HUES6 (cell line): ENCODE measurements around the gene NUBPL.
"Not testable (repeated sequence)": the region's sequence is repeated elsewhere in the genome, so short reads cannot be mapped to it uniquely, and the experiment has no call there.

ENCODE experiments used
- H3K27ac ChIP-seq: 2 replicates; pipeline ENCODE4 v1.7.0; 2013; ENCODE audit warnings: low read depth, mild to moderate bottlenecking, low read length, inconsistent platforms
- H3K27me3 ChIP-seq: 2 replicates; pipeline ENCODE4 v1.6.1; 2013; ENCODE audit warnings: low read length; ENCODE audit not compliant: control insufficient read depth, insufficient read depth
- H3K36me3 ChIP-seq: 2 replicates; pipeline ENCODE4 v1.6.1; 2013; ENCODE audit warnings: low read length; ENCODE audit not compliant: control insufficient read depth, insufficient read depth
- H3K4me1 ChIP-seq: 2 replicates; pipeline ENCODE4 v1.6.1; 2013; ENCODE audit warnings: low read length; ENCODE audit not compliant: control insufficient read depth, insufficient read depth
- H3K4me3 ChIP-seq: 2 replicates; pipeline ENCODE4 v1.5.1; 2013; ENCODE audit warnings: low read depth, low read length
- H3K9ac ChIP-seq: one replicate; pipeline ENCODE4 v1.6.1; 2013; ENCODE audit warnings: mild to moderate bottlenecking, low read length
- H3K9me3 ChIP-seq: 2 replicates; pipeline ENCODE4 v1.6.1; 2013; ENCODE audit warnings: low read depth, low read length; ENCODE audit not compliant: control insufficient read depth, insufficient read depth

NUBPL gene

GRCh38 chr14:31811693-31812628, 250.8 kb downstream of the NUBPL start:
- H3K27ac ChIP-seq, H3K9me3 ChIP-seq, H3K4me1 ChIP-seq, H3K4me3 ChIP-seq, H3K9ac ChIP-seq, H3K27me3 ChIP-seq, H3K36me3 ChIP-seq: not testable (repeated sequence)

- not testable (repeated sequence) for H3K4me3 ChIP-seq, H3K9ac ChIP-seq, H3K9me3 ChIP-seq, H3K27me3 ChIP-seq, H3K4me1 ChIP-seq, H3K27ac ChIP-seq, H3K36me3 ChIP-seq
Measured at GRCh38 chr14:31813724-31814490, 252.7 kb downstream of the NUBPL start.

GRCh38 chr14:31819281-31819680, 258.1 kb downstream of the NUBPL start:
- H3K9ac ChIP-seq: no peak overlapping the region
- no peak overlapping the region for H3K4me3 ChIP-seq
- H3K4me1 ChIP-seq: no peaks in the 10 kb centered on the region
- no peaks in the 10 kb centered on the region for H3K36me3 ChIP-seq
- no peaks in the 10 kb centered on the region for H3K27me3 ChIP-seq
- no peaks in the 10 kb centered on the region for H3K9me3 ChIP-seq
- no peak overlapping the region for H3K27ac ChIP-seq

GRCh38 chr14:31825459-31825858, 264.3 kb downstream of the NUBPL start:
- Histone ChIP-seq H3K36me3 (no peaks in the 10 kb centered on the region), H3K4me1 (no peaks in the 10 kb centered on the region), H3K27ac (no peak overlapping the region), H3K4me3 (no peak overlapping the region), H3K9me3 (no peaks in the 10 kb centered on the region), H3K27me3 (no peaks in the 10 kb centered on the region), H3K9ac (no peak overlapping the region)

GRCh38 chr14:31827325-31827724, 266.1 kb downstream of the NUBPL start:
- Histone ChIP-seq H3K27ac (no peak overlapping the region), H3K36me3 (no peaks in the 10 kb centered on the region), H3K27me3 (no peaks in the 10 kb centered on the region), H3K4me1 (no peaks in the 10 kb centered on the region), H3K4me3 (no peak overlapping the region), H3K9ac (no peak overlapping the region), H3K9me3 (no peaks in the 10 kb centered on the region)

- Histone ChIP-seq H3K4me1 (no peaks in the 10 kb centered on the region), H3K4me3 (no peak overlapping the region), H3K9me3 (no peaks in the 10 kb centered on the region), H3K9ac (no peak overlapping the region), H3K36me3 (no peaks in the 10 kb centered on the region), H3K27ac (no peak overlapping the region), H3K27me3 (no peaks in the 10 kb centered on the region)
Measured at GRCh38 chr14:31828946-31829868, 268.0 kb downstream of the NUBPL start.

GRCh38 chr14:31834616-31835015, 273.4 kb downstream of the NUBPL start:
- Histone ChIP-seq H3K4me1 (no peaks in the 10 kb centered on the region), H3K36me3 (no peaks in the 10 kb centered on the region), H3K9ac (no peak overlapping the region), H3K9me3 (no peaks in the 10 kb centered on the region), H3K4me3 (no peak overlapping the region), H3K27me3 (no peaks in the 10 kb centered on the region), H3K27ac (no peak overlapping the region)

- no peaks in the 10 kb centered on the region for H3K9me3 ChIP-seq
- H3K4me1 ChIP-seq: no peaks in the 10 kb centered on the region
- no peak overlapping the region for H3K27ac ChIP-seq
- no peaks in the 10 kb centered on the region for H3K27me3 ChIP-seq
- H3K36me3 ChIP-seq: no peaks in the 10 kb centered on the region
- H3K4me3 ChIP-seq: no peak overlapping the region
- no peak overlapping the region for H3K9ac ChIP-seq
Measured at GRCh38 chr14:31835049-31835448, 273.8 kb downstream of the NUBPL start.

- no peaks in the 10 kb centered on the region for H3K36me3 ChIP-seq
- no peak overlapping the region for H3K4me3 ChIP-seq
- H3K27ac ChIP-seq: no peak overlapping the region
- H3K27me3 ChIP-seq: no peaks in the 10 kb centered on the region
- no peaks in the 10 kb centered on the region for H3K4me1 ChIP-seq
- no peak overlapping the region for H3K9ac ChIP-seq
- no peaks in the 10 kb centered on the region for H3K9me3 ChIP-seq
Measured at GRCh38 chr14:31837031-31837430, 275.8 kb downstream of the NUBPL start.

- Histone ChIP-seq H3K9me3 (no peaks in the 10 kb centered on the region), H3K4me1 (no peaks in the 10 kb centered on the region), H3K9ac (no peak overlapping the region), H3K4me3 (no peak overlapping the region), H3K27ac (no peak overlapping the region), H3K36me3 (no peaks in the 10 kb centered on the region), H3K27me3 (no peaks in the 10 kb centered on the region)
Measured at GRCh38 chr14:31842899-31843298, 281.7 kb downstream of the NUBPL start.
